ENCODE results near the gene IGFBP5.

- TF ChIP-seq YY1 (IDR thresholded peaks at IDR 0.05; ENCODE audit: extremely low read depth, insufficient replicate concordance, low read depth, low read length) (no peak), CTCF (IDR thresholded peaks at IDR 0.05 in 2 of 3, conservative IDR thresholded peaks at IDR 0.05 in 1 of 3; ENCODE audit: borderline replicate concordance in 1 of 3, insufficient read depth in 1 of 3, low read depth in 2 of 3, low read length in 2 of 3) (no peak), POLR2AphosphoS5 (IDR thresholded peaks at IDR 0.05; ENCODE audit: low read depth, low read length) (no peak), ZNF274 (IDR thresholded peaks at IDR 0.05; ENCODE audit: low read depth, low read length) (no peak), RAD21 (IDR thresholded peaks at IDR 0.05; ENCODE audit: low read depth) (no peak), JUND (IDR thresholded peaks at IDR 0.05) (no peak), EZH2 (IDR thresholded peaks at IDR 0.05) (no peak), POLR2A (IDR thresholded peaks at IDR 0.05; ENCODE audit: borderline replicate concordance, extremely low read depth, insufficient read depth, insufficient read length) (no peak), REST (IDR thresholded peaks at IDR 0.05; ENCODE audit: low read depth) (no peak), EZH2phosphoT487 (IDR thresholded peaks at IDR 0.05; ENCODE audit: borderline replicate concordance) (no peak)
These were observed 71.1 kb downstream of the IGFBP5 start for GRCh38 chr2:216624251-216624650.
